Effector memory CD8-positive, alpha-beta T cell (primary cell): Measurements from ENCODE around the gene GID8.
A peak's percentile ranks its signal among the peaks of the same experiment; 100 is the strongest.

Source experiments
- ATAC-seq: fragments of 150-1000 bp; cut with Tn5 transposase; replicated peaks from 2 replicates; pipeline ENCODE4 v1.10.0; 2021; ENCODE audit warnings: mild to moderate bottlenecking, moderate library complexity
- DNase-seq, 3 experiments: peaks; one replicate each; pipeline ENCODE4 v3.0.0; 2021
- H3K27ac Mint-ChIP-seq, 2 donors: one replicate each; pipeline ENCODE4 v1.8.0; 2022; ENCODE audit warnings: mild to moderate bottlenecking in 2 of 2, mixed read lengths in 2 of 2, moderate library complexity in 2 of 2
- H3K27me3 Mint-ChIP-seq, 2 donors: one replicate each; pipeline ENCODE4 v1.8.0; 2022; ENCODE audit warnings: mixed read lengths in 2 of 2
- H3K36me3 Mint-ChIP-seq: one replicate; pipeline ENCODE4 v1.8.0; 2022; ENCODE audit warnings: mild to moderate bottlenecking, moderate library complexity, mixed read lengths; ENCODE audit not compliant: insufficient read depth
- H3K4me1 Mint-ChIP-seq, 2 donors: one replicate each; pipeline ENCODE4 v1.8.0; 2022; ENCODE audit warnings: low read depth in 2 of 2, mixed read lengths in 2 of 2
- H3K4me3 Mint-ChIP-seq, 2 donors: one replicate each; pipeline ENCODE4 v1.8.0; 2022; ENCODE audit warnings: mild to moderate bottlenecking in 2 of 2, mixed read lengths in 2 of 2, moderate library complexity in 2 of 2
- H3K9me3 Mint-ChIP-seq, 2 donors: one replicate each; pipeline ENCODE4 v1.8.0; 2022; ENCODE audit warnings: mixed read lengths in 2 of 2

The GID8 gene

DNA sequence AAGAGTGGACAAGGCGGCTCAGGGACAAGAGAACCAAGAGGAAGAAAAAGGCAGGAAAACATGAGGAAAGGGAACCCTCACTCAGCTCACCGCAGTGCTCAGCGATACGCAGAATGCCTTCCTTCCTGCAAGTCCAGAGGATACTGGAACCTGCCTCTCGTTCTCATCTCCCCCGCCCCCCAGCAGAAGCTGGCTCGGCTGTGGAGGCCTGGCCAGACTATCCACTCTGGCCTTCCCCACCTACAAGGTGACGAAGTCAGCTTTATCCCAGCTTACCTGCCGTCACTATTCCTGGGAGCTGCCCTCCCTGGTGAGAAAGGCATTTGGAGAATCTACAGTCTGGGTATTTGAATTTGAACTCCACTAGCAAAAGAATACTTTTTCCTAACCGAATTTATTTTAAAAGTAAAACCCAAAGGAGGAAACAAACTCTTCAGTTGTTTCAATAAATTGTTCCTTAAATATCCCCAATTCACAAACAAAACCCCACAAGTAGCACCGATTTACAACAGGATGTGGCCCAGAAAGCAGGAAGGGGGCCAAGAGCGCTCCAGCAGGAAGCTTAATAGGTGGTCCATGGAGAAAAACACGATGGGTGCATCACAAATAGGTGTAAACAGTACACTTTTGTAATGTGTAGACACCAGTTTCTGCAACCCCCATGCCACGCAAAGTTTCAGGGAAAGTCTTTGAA is 9.6 kb upstream of the GID8 start:
- DNase-seq = no peak
- Mint-ChIP-seq H3K9me3 (no peaks in the 10 kb centered on the region), H3K27ac (peak overlapping the region; percentile 84 to 97), H3K4me1 (peaks cover 44 to 52% of the 10 kb centered on the region in 2 donors), H3K36me3 (peaks cover 40% of the 10 kb centered on the region), H3K27me3 (no peaks in the 10 kb centered on the region), H3K4me3 (peak overlapping the region; percentile 81 to 90)
- ATAC-seq = no peak

DNA sequence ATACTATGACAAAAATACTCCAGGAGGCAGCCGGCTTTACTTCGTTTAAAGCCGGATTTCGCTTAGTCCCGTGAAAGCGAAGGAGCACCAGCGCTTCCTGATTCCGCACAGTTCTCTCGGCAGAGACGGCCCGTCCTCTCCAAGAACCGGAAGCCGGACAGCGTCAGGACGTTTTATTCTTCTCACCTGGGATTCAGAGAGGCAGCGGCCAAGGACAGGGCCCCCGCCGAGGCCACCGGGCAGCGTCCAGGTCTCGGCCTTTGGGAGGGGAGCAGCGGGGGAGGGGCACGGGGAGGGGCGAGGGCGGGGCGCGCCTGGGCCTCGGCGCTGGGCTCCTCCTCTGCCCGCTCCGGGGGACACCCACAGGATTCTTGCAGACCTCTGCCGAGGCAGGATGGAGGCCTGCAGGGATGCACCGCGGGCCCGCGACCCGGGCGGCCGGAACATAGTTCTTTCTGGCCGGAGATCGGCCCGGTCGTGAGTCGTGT is 8.9 kb upstream of the GID8 start:
- H3K4me1 Mint-ChIP-seq = peaks cover 42 to 48% of the 10 kb centered on the region in 2 donors
- DNase-seq = no peak

DNA sequence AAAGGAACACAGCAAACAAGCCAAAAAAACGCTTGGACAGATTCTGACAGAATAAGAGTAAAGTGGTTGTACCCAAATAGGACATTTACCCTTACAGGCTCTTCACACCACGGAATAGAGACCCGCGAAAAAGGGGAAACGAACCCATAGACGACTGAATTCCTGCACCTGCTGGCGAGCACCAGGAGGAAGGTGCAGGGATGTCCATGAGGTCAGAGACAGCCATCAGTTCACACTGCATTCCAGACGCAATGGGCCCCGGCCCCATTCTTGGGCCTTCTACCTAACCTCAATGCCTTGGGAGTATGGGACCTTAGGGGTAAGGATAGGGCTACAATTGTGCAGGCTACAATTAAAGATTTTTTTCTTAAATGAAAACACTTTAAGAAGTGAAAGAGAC is 6.5 kb upstream of the GID8 start:
- Mint-ChIP-seq H3K4me1 (peaks cover 30 to 35% of the 10 kb centered on the region in 2 donors), H3K9me3 (no peaks in the 10 kb centered on the region), H3K36me3 (peaks cover 34% of the 10 kb centered on the region), H3K4me3 (no peak overlapping the region), H3K27me3 (no peaks in the 10 kb centered on the region), H3K27ac (no peak overlapping the region)
- DNase-seq (no peak), ATAC-seq (no peak)

More for the DNA sequence above, 8.9 kb upstream of the GID8 start:
- H3K9me3 Mint-ChIP-seq = no peaks in the 10 kb centered on the region
- no peaks in the 10 kb centered on the region for H3K27me3 Mint-ChIP-seq
- ATAC-seq = peak; percentile 26
- peak overlapping the region; percentile 84 to 97 for H3K27ac Mint-ChIP-seq
- peak overlapping the region; percentile 81 to 90 for H3K4me3 Mint-ChIP-seq
- H3K36me3 Mint-ChIP-seq = peaks cover 39% of the 10 kb centered on the region

DNA sequence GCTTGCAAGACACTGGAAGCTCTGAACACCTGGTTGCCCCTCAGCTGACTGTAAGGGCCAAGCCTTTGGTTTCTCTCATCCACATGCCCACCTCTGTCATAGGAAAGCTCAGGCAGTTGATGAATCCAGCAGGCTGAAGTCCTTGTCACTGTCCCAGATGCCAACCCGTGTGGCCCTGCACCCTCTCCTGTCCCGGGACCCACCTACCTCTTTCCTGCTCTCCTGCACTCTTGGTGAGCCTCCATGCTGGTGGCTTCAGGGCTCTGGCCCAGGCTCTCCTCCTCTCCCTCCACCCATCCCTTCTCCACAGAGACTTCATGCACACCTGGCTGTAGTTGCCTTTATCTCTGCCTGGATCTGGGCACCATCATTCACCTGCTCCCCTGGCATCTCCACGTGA is 4.0 kb upstream of the GID8 start:
- H3K36me3 Mint-ChIP-seq = peaks cover 32% of the 10 kb centered on the region
- H3K9me3 Mint-ChIP-seq = no peaks in the 10 kb centered on the region
- no peaks in the 10 kb centered on the region for H3K27me3 Mint-ChIP-seq
- no peak overlapping the region for H3K27ac Mint-ChIP-seq
- no peak overlapping the region for H3K4me3 Mint-ChIP-seq
- DNase-seq (no peak), ATAC-seq (no peak)
- H3K4me1 Mint-ChIP-seq = peaks cover 17 to 24% of the 10 kb centered on the region in 2 donors

DNA sequence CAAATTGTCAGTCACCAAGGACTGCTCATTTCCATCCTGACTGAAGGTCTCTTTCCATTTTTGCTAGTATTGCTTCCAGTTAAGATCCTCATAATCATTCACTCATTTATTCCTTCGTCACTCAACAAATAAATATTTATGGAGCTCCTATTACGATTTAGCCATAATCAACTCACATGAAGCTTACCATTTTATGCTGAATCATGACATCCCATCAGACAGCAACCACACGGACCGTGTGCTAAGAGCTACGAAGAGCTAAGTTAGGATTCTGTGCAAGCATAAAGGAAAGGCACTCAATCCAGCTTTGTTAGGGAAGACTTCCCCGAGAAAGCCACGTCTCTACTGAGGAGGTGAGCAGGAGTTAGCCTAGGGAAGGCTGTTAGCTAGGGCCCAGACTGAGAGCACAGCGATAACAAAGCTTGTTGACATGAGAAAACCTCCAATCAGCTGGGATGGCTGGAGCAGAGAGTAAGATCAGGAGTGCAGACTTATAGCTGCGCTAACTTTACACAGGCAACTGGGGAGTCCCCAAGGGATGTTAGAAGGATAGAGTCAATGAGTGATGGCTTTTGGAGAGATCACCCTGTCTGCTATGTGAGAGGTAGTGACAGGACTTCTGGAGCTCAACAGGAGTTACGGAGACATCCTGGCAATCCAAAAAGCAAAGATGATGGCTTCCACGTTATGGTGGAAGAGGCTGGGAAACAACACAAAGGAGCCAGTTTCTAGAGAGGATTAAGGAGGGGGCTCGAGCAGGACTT is 2.6 kb upstream of the GID8 start:
- DNase-seq = no peak
- H3K4me3 Mint-ChIP-seq = no peak overlapping the region
- peaks cover 32% of the 10 kb centered on the region for H3K36me3 Mint-ChIP-seq
- peaks cover 16 to 29% of the 10 kb centered on the region in 2 donors for H3K4me1 Mint-ChIP-seq
- H3K9me3 Mint-ChIP-seq = no peaks in the 10 kb centered on the region
- no peak overlapping the region for H3K27ac Mint-ChIP-seq
- ATAC-seq = no peak
- no peaks in the 10 kb centered on the region for H3K27me3 Mint-ChIP-seq

DNA sequence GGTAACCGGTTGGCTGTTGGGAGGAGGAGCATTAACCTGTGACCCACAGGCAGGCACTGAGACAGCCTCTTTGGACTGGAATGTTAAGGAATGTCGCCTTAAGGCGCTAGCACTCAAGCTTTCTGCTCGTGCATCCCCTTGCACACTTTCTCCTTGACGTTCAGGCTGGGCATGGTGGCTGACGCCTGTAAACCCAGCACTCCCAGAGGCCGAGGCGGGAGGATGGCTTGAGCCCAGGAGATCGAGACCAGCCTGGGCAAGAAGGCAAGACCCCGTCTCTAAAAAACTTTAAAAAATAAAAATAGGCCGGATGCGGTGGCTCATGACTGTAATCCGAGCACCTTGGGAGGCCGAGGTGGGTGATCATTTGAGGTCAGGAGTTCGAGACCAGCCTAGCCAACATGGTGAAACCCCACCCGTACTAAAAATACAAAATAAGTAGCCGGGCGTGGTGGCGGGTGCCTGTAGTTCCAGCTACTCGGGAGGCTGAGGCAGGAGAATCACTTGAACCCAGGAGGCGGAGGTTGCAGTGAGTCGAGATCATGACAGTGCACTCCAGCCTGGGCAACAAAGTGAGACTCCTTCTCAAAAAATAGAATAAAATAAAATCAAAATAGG is 1.9 kb upstream of the GID8 start:
- Mint-ChIP-seq H3K9me3 (no peaks in the 10 kb centered on the region), H3K36me3 (peaks cover 34% of the 10 kb centered on the region), H3K4me1 (peaks cover 16 to 27% of the 10 kb centered on the region in 2 donors), H3K27me3 (no peaks in the 10 kb centered on the region), H3K4me3 (no peak overlapping the region), H3K27ac (no peak overlapping the region)
- DNase-seq (no peak), ATAC-seq (no peak)

DNA sequence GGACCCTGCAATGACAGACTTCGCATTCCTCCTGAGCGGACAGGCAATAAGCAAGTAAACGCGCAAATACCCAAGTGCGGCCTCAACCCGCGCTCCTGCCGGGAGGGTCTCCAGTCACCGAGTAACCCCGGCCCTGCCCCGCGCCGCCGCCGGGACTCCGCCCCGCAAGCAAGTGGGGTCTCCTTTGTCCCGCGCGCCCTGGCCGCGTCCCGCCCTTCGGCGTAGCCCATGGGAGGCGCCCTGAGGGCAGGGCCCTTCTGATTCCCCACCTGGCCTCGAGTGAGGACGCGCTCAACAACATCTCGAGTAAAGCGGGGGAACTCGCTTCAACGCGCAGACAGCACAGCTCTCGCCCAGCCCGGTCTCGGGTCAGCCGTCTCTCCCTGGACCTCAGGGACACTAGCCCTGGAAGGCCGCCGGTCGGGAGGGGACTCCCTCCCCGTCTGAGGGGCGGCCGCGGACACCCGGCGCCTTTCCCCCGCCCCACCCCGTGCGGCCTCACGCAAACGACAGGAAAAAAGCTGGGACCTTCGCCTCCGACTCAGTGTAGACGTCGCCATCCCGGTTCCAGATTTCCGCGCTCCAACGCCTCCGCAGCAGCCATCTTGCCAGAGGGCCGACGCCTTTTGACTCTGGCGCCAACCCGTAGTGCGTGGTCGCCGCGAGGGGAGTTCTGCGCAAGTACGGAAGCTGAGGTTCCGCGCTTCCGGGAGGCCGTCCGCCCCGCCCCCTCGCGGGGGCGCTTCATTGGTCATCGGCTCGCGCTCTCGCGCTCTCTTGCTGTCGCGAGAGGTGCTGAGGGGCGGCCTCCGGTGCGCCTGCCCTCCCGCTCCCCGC is 461 bp upstream of the GID8 start:
- H3K4me1 Mint-ChIP-seq = peaks cover 22 to 34% of the 10 kb centered on the region in 2 donors
- no peak overlapping the region for H3K4me3 Mint-ChIP-seq
- ATAC-seq (peak; percentile 86), DNase-seq (peak; percentile 94 to 97 (median 95))
- peaks cover 42% of the 10 kb centered on the region for H3K36me3 Mint-ChIP-seq
- peak overlapping the region; percentile 93 to 96 for H3K27ac Mint-ChIP-seq
- H3K9me3 Mint-ChIP-seq = no peaks in the 10 kb centered on the region
- no peaks in the 10 kb centered on the region for H3K27me3 Mint-ChIP-seq

DNA sequence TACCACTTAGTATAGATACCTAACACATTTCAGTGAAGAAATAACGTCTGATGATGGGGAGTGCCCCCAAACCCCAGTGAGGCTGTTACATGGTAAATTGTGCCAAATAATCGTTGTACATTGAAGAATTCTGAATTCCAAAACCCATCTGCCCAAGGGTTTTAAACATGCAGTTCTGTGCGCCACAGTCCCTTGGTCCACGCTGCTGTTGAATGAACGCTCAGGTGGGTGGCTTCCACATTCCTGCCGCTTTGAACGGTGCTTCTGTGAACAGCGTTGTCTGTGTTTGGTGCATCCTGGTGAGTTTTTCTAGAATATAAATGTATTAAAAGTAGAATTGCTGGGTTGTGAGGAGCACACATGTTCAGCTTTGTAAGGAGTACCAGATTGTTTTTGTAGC is 2.9 kb downstream of the GID8 start:
- peaks cover 69% of the 10 kb centered on the region for H3K36me3 Mint-ChIP-seq
- peak overlapping the region in 1 of 2 donors; percentile 35 for H3K4me3 Mint-ChIP-seq
- no peak for ATAC-seq
- H3K9me3 Mint-ChIP-seq = no peaks in the 10 kb centered on the region
- no peaks in the 10 kb centered on the region for H3K27me3 Mint-ChIP-seq
- H3K27ac Mint-ChIP-seq = no peak overlapping the region
- DNase-seq = no peak
- H3K4me1 Mint-ChIP-seq = peaks cover 22 to 31% of the 10 kb centered on the region in 2 donors

DNA sequence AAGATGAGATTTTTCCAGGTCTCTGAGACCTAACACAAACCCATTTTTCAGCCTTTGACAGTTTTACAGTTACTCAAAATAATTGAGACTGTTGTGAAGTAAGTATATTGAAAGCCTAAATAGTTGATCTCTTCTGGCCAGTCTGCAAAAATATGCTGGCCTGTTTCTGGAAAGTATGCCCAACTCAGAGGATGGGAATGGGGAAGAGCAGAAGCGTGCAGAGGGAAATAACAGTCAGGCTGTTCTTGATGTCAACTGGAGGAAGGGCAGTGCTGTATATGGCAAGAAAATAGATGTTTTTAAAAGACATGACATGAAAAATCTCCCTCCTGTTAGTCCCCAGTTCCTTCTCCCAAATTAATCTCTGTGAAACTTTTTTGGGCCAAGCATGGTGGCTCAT is 3.8 kb downstream of the GID8 start:
- H3K4me1 Mint-ChIP-seq = peaks cover 22 to 30% of the 10 kb centered on the region in 2 donors
- no peak for ATAC-seq

DNA sequence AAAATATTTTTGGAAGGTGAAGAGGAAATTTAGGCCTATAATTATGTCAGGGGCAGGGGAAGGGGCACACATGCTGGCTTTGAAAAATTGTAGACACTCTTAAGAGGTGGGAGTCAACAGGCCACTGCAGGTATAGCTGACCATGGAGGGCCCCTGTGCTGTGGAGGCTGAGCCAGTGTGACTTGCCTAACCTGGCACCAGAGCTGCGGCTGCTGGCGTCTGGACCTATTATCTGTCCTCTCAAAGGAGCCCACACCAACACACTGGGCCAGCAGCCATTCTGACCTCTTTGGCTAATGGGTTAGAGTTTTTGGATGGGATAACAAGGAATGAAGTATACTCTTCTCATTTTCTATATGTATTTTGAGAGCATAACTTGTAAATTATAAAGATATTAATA is 4.5 kb downstream of the GID8 start:
- ATAC-seq (no peak), DNase-seq (no peak)
- no peak overlapping the region for H3K4me3 Mint-ChIP-seq
- H3K36me3 Mint-ChIP-seq = peaks cover 69% of the 10 kb centered on the region
- H3K27ac Mint-ChIP-seq = no peak overlapping the region
- H3K9me3 Mint-ChIP-seq = no peaks in the 10 kb centered on the region
- peaks cover 23 to 31% of the 10 kb centered on the region in 2 donors for H3K4me1 Mint-ChIP-seq
- no peaks in the 10 kb centered on the region for H3K27me3 Mint-ChIP-seq

More for the DNA sequence above, 3.8 kb downstream of the GID8 start:
- Mint-ChIP-seq H3K9me3 (no peaks in the 10 kb centered on the region), H3K27me3 (no peaks in the 10 kb centered on the region), H3K27ac (no peak overlapping the region), H3K4me3 (no peak overlapping the region), H3K36me3 (peaks cover 71% of the 10 kb centered on the region)
- DNase-seq = no peak

DNA sequence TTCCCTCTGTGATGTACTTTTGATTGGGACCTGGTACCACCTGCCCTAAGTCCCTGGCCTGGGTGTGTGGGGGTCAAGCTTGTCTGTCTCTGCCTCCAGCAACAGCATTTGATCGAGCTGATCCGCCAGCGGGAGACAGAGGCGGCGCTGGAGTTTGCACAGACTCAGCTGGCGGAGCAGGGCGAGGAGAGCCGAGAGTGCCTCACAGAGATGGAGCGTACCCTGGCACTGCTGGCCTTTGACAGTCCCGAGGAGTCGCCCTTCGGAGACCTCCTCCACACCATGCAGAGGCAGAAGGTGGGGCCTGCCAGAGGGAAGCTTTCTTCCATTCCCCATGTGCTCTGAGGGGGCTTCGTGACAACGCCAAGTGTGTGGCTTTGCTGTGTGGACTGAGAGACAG is 5.4 kb downstream of the GID8 start:
- DNase-seq (no peak), ATAC-seq (no peak)
- peak overlapping the region in 1 of 2 donors; percentile 68 for H3K27ac Mint-ChIP-seq
- no peaks in the 10 kb centered on the region for H3K27me3 Mint-ChIP-seq
- peaks cover 20 to 34% of the 10 kb centered on the region in 2 donors for H3K4me1 Mint-ChIP-seq
- no peaks in the 10 kb centered on the region for H3K9me3 Mint-ChIP-seq
- H3K36me3 Mint-ChIP-seq = peaks cover 65% of the 10 kb centered on the region
- H3K4me3 Mint-ChIP-seq = no peak overlapping the region

DNA sequence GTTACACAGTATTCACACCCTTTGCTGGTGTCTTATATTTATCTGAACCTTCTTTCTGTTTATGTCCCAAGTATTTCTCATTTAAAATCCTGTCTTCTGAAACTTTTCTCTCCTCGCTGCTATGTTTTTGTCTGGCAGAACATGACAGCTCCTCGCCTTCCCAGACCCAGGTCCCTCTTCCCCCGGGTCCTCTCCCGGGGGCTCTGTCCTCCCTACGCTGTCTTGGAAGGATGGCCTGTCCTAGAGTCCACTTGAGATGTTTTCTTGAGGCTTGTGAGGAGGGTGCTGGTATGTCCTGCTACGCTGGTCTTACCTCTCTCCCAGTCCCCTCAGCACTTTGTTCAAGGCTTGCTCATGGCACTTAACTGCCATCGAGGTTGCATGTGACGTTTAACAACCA is 6.2 kb downstream of the GID8 start:
- Mint-ChIP-seq H3K4me3 (no peak overlapping the region), H3K9me3 (no peaks in the 10 kb centered on the region), H3K27me3 (no peaks in the 10 kb centered on the region), H3K4me1 (peaks cover 14 to 26% of the 10 kb centered on the region in 2 donors), H3K27ac (peak overlapping the region in 1 of 2 donors; percentile 70), H3K36me3 (peaks cover 58% of the 10 kb centered on the region)
- ATAC-seq = no peak
- DNase-seq = no peak

DNA sequence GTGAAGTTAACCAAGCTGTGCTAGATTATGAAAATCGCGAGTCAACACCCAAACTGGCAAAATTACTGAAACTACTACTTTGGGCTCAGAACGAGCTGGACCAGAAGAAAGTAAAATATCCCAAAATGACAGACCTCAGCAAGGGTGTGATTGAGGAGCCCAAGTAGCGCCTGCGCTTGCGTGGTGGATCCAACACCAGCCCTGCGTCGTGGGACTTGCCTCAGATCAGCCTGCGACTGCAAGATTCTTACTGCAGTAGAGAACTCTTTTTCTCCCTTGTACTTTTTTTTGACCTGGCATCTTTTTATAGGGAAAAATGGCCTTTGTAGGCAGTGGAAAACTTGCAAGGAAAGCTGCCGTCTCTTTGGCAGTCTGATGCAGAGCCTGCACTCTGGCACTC is 6.8 kb downstream of the GID8 start:
- H3K36me3 Mint-ChIP-seq = peaks cover 64% of the 10 kb centered on the region
- DNase-seq (no peak), ATAC-seq (no peak)
- H3K27ac Mint-ChIP-seq = peak overlapping the region in 1 of 2 donors; percentile 70
- no peaks in the 10 kb centered on the region for H3K27me3 Mint-ChIP-seq
- peaks cover 11 to 22% of the 10 kb centered on the region in 2 donors for H3K4me1 Mint-ChIP-seq
- no peak overlapping the region for H3K4me3 Mint-ChIP-seq
- H3K9me3 Mint-ChIP-seq = no peaks in the 10 kb centered on the region
